IMR-90 (cell line): ENCODE results near the gene PLXND1. TPM values are rescaled to one million over a fixed set of nuclear protein-coding genes. Genes with fewer than 3 reads are reported as not detected.
A peak's percentile ranks its signal among the peaks of the same experiment; 100 is the strongest.

Experiments
- ATAC-seq: fragments of 200-7000 bp; cut with Tn5 transposase; 2 replicates; pipeline ENCODE4 v1.9.1; 2020; ENCODE audit warnings: low read depth, mild to moderate bottlenecking, moderate library complexity
- BruUV-seq: library from RNA; stranded (reverse); fragments of 400-500 nt; replicated peaks from 2 replicates; lab custom pipeline; 2021; lab: Mats Ljungman, UMichigan
- CTCF ChIA-PET: fragments of 300-600 bp; formaldehyde crosslinking; extraction: SDS; loops from one replicate; lab custom pipeline; 2021; ENCODE audit warnings: antibody characterized with exemption; lab: Yijun Ruan, JAX
- POLR2A ChIA-PET: fragments of 300-600 bp; sonication (Branson Sonifier 250); formaldehyde crosslinking; loops from one replicate; lab custom pipeline; 2022; ENCODE audit warnings: antibody characterized with exemption; ENCODE audit not compliant: unreplicated experiment; lab: Charles Lee
- DNase-seq: peaks from one replicate; pipeline ENCODE4 v3.0.0; 2013
- H2AFZ ChIP-seq: replicated peaks from 2 replicates; pipeline ENCODE3; 2013; ENCODE audit warnings: low read length, mild to moderate bottlenecking; ENCODE audit not compliant: poor library complexity
- H2AK5ac ChIP-seq: 2 replicates; pipeline ENCODE4 v1.6.1; 2013; ENCODE audit warnings: low read depth, low read length, inconsistent platforms
- H2AK9ac ChIP-seq: replicated peaks from 2 replicates; pipeline ENCODE3; 2013; ENCODE audit warnings: mild to moderate bottlenecking, low read depth, low read length, moderate library complexity; ENCODE audit not compliant: poor library complexity
- H2BK120ac ChIP-seq: 2 replicates; pipeline ENCODE4 v1.6.1; 2013; ENCODE audit warnings: low read depth, low read length, inconsistent platforms
- H2BK15ac ChIP-seq: 3 replicates; pipeline ENCODE4 v1.6.1; 2013; ENCODE audit warnings: low read depth, low read length, inconsistent platforms
- H2BK20ac ChIP-seq: 2 replicates; pipeline ENCODE4 v1.6.1; 2013; ENCODE audit warnings: low read depth, mild to moderate bottlenecking, inconsistent platforms, low read length, moderate library complexity
- H2BK5ac ChIP-seq: 2 replicates; pipeline ENCODE4 v1.6.1; 2013; ENCODE audit warnings: mild to moderate bottlenecking, low read depth, low read length, inconsistent platforms; ENCODE audit not compliant: poor library complexity, severe bottlenecking
- H3K14ac ChIP-seq: replicated peaks from 2 replicates; pipeline ENCODE4 v1.6.1; 2013; ENCODE audit warnings: low read depth, low read length, inconsistent platforms
- H3K18ac ChIP-seq: 2 replicates; pipeline ENCODE4 v1.6.1; 2013; ENCODE audit warnings: low read depth, low read length, control low read depth
- H3K23ac ChIP-seq: 2 replicates; pipeline ENCODE4 v1.6.1; 2013; ENCODE audit warnings: low read depth, low read length, inconsistent platforms
- H3K27ac ChIP-seq: 2 replicates; pipeline ENCODE4 v1.5.1; 2013; ENCODE audit warnings: mild to moderate bottlenecking, control low read depth, low read length; ENCODE audit not compliant: insufficient read depth
- H3K27me3 ChIP-seq: 2 replicates; pipeline ENCODE4 v1.6.1; 2013; ENCODE audit warnings: low read length; ENCODE audit not compliant: control insufficient read depth, insufficient read depth
- H3K36me3 ChIP-seq: 2 replicates; pipeline ENCODE4 v1.6.1; 2013; ENCODE audit warnings: low read length, mixed read lengths; ENCODE audit not compliant: control insufficient read depth, insufficient read depth
- H3K4ac ChIP-seq: 2 replicates; pipeline ENCODE4 v1.6.1; 2013; ENCODE audit warnings: low read depth, low read length, inconsistent platforms
- H3K4me1 ChIP-seq: 2 replicates; pipeline ENCODE4 v1.6.1; 2013; ENCODE audit warnings: low read length, mixed read lengths; ENCODE audit not compliant: control insufficient read depth, insufficient read depth
- H3K4me2 ChIP-seq: 2 replicates; pipeline ENCODE4 v1.6.1; 2013; ENCODE audit warnings: low read depth, mild to moderate bottlenecking, control low read depth, low read length, moderate library complexity
- H3K4me3 ChIP-seq: 2 replicates; pipeline ENCODE4 v1.5.1; 2013; ENCODE audit warnings: low read depth, mild to moderate bottlenecking, control low read depth, low read length, moderate library complexity; ENCODE audit not compliant: insufficient read depth
- H3K56ac ChIP-seq: 2 replicates; pipeline ENCODE4 v1.6.1; 2013; ENCODE audit warnings: low read length, inconsistent platforms; ENCODE audit not compliant: insufficient read depth; ENCODE audit errors: extremely low read depth
- H3K79me1 ChIP-seq, 2 experiments: 2 replicates each; pipeline ENCODE4 v1.6.1; 2013; ENCODE audit warnings: low read length in 2 of 2, inconsistent platforms in 1 of 2, low read depth in 1 of 2
- H3K9ac ChIP-seq: 2 replicates; pipeline ENCODE4 v1.6.1; 2013; ENCODE audit warnings: low read depth, low read length, control low read depth
- H3K9me1 ChIP-seq: 2 replicates; pipeline ENCODE4 v1.6.1; 2013; ENCODE audit warnings: low read length, inconsistent platforms; ENCODE audit not compliant: insufficient read depth
- H3K9me3 ChIP-seq: 2 replicates; pipeline ENCODE4 v1.6.1; 2013; ENCODE audit warnings: low read length; ENCODE audit not compliant: control insufficient read depth, insufficient read depth
- H4K20me1 ChIP-seq: 2 replicates; pipeline ENCODE4 v1.6.1; 2013; ENCODE audit warnings: low read length, inconsistent platforms; ENCODE audit not compliant: insufficient read depth
- H4K5ac ChIP-seq: 2 replicates; pipeline ENCODE4 v1.6.1; 2013; ENCODE audit warnings: mild to moderate bottlenecking, low read depth, low read length, control low read depth
- H4K8ac ChIP-seq, 2 experiments: 2 replicates each; pipeline ENCODE4 v1.6.1; 2013; ENCODE audit warnings: low read depth in 2 of 2, low read length in 2 of 2, control low read depth in 1 of 2, inconsistent platforms in 1 of 2
- H4K91ac ChIP-seq: 2 replicates; pipeline ENCODE4 v1.6.1; 2013; ENCODE audit warnings: low read depth, low read length, inconsistent platforms; ENCODE audit not compliant: insufficient read depth
- BHLHE40 ChIP-seq: fragments of 150-350 bp; IDR thresholded peaks from 2 replicates; pipeline ENCODE4 v1.6.1; 2016; ENCODE audit warnings: mild to moderate bottlenecking, low read depth, low read length
- CEBPB ChIP-seq: IDR thresholded peaks from 2 replicates; pipeline ENCODE4 v1.6.1; 2012; ENCODE audit warnings: low read depth, low read length, improper control_type of control experiment
- CHD1 ChIP-seq: IDR thresholded peaks from 2 replicates; pipeline ENCODE4 v1.6.1; 2012; ENCODE audit warnings: low read depth, low read length, improper control_type of control experiment
- FOS ChIP-seq: fragments of 150-350 bp; IDR thresholded peaks from 2 replicates; pipeline ENCODE4 v1.6.1; 2016; ENCODE audit warnings: low read depth, low read length
- MAZ ChIP-seq: IDR thresholded peaks from 2 replicates; pipeline ENCODE4 v1.6.1; 2012; ENCODE audit warnings: low read depth, mild to moderate bottlenecking, low read length, improper control_type of control experiment, moderate library complexity, borderline replicate concordance
- MXI1 ChIP-seq: IDR thresholded peaks from 2 replicates; pipeline ENCODE4 v1.6.1; 2012; ENCODE audit warnings: low read depth, mild to moderate bottlenecking, low read length, moderate library complexity, borderline replicate concordance
- NFE2L2 ChIP-seq: fragments of 150-350 bp; IDR thresholded peaks from 2 replicates; pipeline ENCODE4 v1.6.1; 2016; ENCODE audit warnings: low read depth, mild to moderate bottlenecking, low read length
- POLR2A ChIP-seq: IDR thresholded peaks from 2 replicates; pipeline ENCODE4 v1.6.1; 2012; ENCODE audit warnings: mild to moderate bottlenecking, low read depth, low read length
- RAD21 ChIP-seq: IDR thresholded peaks from 2 replicates; pipeline ENCODE4 v1.6.1; 2012; ENCODE audit warnings: low read length, improper control_type of control experiment
- RCOR1 ChIP-seq: IDR thresholded peaks from 2 replicates; pipeline ENCODE4 v1.6.1; 2012; ENCODE audit warnings: mild to moderate bottlenecking, low read length, improper control_type of control experiment; ENCODE audit not compliant: insufficient replicate concordance
- RFX5 ChIP-seq: IDR thresholded peaks from 2 replicates; pipeline ENCODE4 v1.8.0; 2012; ENCODE audit warnings: low read depth, mild to moderate bottlenecking, low read length, moderate library complexity
- SMC3 ChIP-seq: fragments of 150-350 bp; IDR thresholded peaks from 2 replicates; pipeline ENCODE4 v1.6.1; 2016; ENCODE audit warnings: low read depth, mild to moderate bottlenecking, antibody characterized with exemption, low read length, moderate library complexity
- WGBS, 2 experiments: methylation state at CpG; one replicate each; pipeline versions ENCODE4 v1.1.5 to v1.1.7; 2013; ENCODE audit warnings: missing lambda C conversion rate in 2 of 2; ENCODE audit not compliant: insufficient read length in 1 of 2; ENCODE audit errors: extremely low coverage in 2 of 2; 5-methylcytosine and 5-hydroxymethylcytosine counted together
- dilution Hi-C: fragments of 300-500 bp; cut with HindIII; formaldehyde crosslinking; loops from one replicate; pipeline ENCODE4 v1.14.3; 2018; ENCODE audit warnings: low sequenced_read_pairs; ENCODE audit not compliant: unreplicated experiment
- in situ Hi-C: fragments of 300-500 bp; cut with MboI; formaldehyde crosslinking; loops from 3 replicates; pipeline ENCODE4 v1.14.3; 2019; ENCODE audit warnings: low sequenced_read_pairs, inconsistent platforms, mixed read lengths
- intact Hi-C: fragments of 100-400 bp; cut with micrococcal nuclease; formaldehyde crosslinking; loops from 2 replicates; pipeline ENCODE4 v1.10.0; 2022
- polyA plus RNA-seq, 3 experiments: library from polyadenylated mRNA; depleted of rRNA; stranded (reverse); fragments of >200 nt; gene quantifications; 2 replicates each; pipeline ENCODE4 v1.2.3, GENCODE V29; 2012; ENCODE audit warnings: low replicate concordance in 1 of 3
- total RNA-seq: library from RNA; depleted of rRNA; stranded (reverse); fragments of >200 nt; gene quantifications from 2 replicates; pipeline ENCODE4 v1.2.3, GENCODE V29; 2012
- TF ChIP-seq, protein P1 (sequence below): conservative IDR thresholded peaks from 2 replicates; pipeline ENCODE4 v1.5.1; 2012; ENCODE audit warnings: mild to moderate bottlenecking, low read depth, low read length, improper control_type of control experiment
- TF ChIP-seq, protein P2 (sequence below): fragments of 150-350 bp; IDR thresholded peaks from 2 replicates; pipeline ENCODE4 v1.6.1; 2017; ENCODE audit warnings: mild to moderate bottlenecking, antibody characterized with exemption, low read length, low read depth
- TF ChIP-seq, protein P3 (sequence below): fragments of 150-350 bp; IDR thresholded peaks from 2 replicates; pipeline ENCODE4 v1.6.1; 2016; ENCODE audit warnings: low read depth, mild to moderate bottlenecking, low read length, moderate library complexity, borderline replicate concordance

The PLXND1 gene
- total and polyA plus RNA-seq, 2 of the 4 experiments (the other 2 are of a cell fraction) = 19.2 to 67.1 TPM

DNA sequence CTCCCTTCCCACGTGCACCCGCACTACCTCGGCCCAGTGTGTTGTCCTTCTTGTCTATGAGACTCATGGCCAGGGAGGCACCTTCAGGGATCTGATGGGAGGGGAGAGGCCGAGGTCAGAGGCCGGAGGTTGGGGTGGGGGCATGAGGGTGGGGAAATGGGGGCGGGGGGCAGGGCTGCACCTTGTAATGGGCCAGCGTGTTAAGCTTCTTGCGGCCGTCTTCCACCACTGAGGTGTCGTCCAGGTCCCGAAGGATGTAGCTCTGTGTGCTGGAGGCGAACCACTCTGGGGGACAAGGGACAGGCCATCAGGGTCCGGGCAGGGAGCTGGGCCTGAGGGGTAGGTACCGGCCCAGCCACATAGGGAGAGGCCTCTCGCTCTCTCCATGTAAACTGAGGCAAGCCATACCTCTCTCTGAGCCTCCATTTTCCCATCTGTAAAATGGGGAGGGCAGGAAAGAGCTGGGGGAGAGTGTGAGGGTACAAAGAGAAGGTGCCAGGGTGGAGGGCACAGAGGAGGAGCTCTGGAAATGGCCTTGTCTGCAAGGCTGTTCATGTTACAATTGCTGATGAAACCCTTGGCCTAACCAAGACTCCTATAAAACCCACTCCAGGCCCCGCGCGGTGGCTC lies 44.7 kb downstream of the PLXND1 start:
- peak overlapping the region; percentile 91 for H2AFZ ChIP-seq
- dilution Hi-C loops = no loop called here
- H3K14ac ChIP-seq = peak overlapping the region; percentile 86; the same call in 1 of the 2 replicates
- peak overlapping the region; percentile 88 for H2BK120ac ChIP-seq
- H2AK9ac ChIP-seq = peak overlapping the region; percentile 96
- peaks cover 45% of the 10 kb centered on the region for H3K36me3 ChIP-seq
- H3K4ac ChIP-seq = peak overlapping the region; percentile 100
- H3K79me1 ChIP-seq = peaks cover 13 to 41% of the 10 kb centered on the region in 2 experiments; a peak in 3 of 4 replicates
- ATAC-seq = no peak
- H3K27ac ChIP-seq = peak overlapping the region; percentile 98
- peak overlapping the region; percentile 64; the same call in 1 of the 2 replicates for H2BK20ac ChIP-seq
- H2BK5ac ChIP-seq = peak overlapping the region; percentile 96
- WGBS, 2 experiments = 94% methylated on average over 7 of the region's 18 CpGs; no CpG with 5 or more reads in 1 of the 2 experiments
- H3K4me1 ChIP-seq = peaks cover 37% of the 10 kb centered on the region
- peak overlapping the region; percentile 79 to 98 for H4K8ac ChIP-seq
- H3K23ac ChIP-seq = peak overlapping the region; percentile 94
- H2BK15ac ChIP-seq = peak overlapping the region; percentile 92; the same call in 2 of the 3 replicates
- no peak overlapping the region for H3K56ac ChIP-seq
- intact Hi-C loops = loop anchor here (1.0 to 5.0 kb wide), 3 partner anchors 35 to 119 kb away; partner anchors contain the start of gene IFT122
- H2AK5ac ChIP-seq = peak overlapping the region; percentile 95
- no TSS peak for BruUV-seq
- peak overlapping the region; percentile 55 for H3K9ac ChIP-seq
- H3K4me3 ChIP-seq = no peak overlapping the region
- DNase-seq = no peak
- ChIA-PET CTCF (interaction anchor here (0.6 to 1.8 kb wide), 2 partner anchors 71 to 221 kb away, joined by 3 to 4 read pairs; no protein-coding TSS in a partner anchor), POLR2A (no interaction called here)
- in situ Hi-C loops = no loop called here
- no peaks in the 10 kb centered on the region for H3K9me3 ChIP-seq
- H3K4me2 ChIP-seq = peak overlapping the region; percentile 39; the same call in 1 of the 2 replicates
- H3K18ac ChIP-seq = peak overlapping the region; percentile 95
- H4K20me1 ChIP-seq = no peaks in the 10 kb centered on the region
- H4K91ac ChIP-seq = peak overlapping the region; percentile 97
- H3K9me1 ChIP-seq = peaks cover 25% of the 10 kb centered on the region
- H4K5ac ChIP-seq = peak overlapping the region; percentile 98
- no peaks in the 10 kb centered on the region for H3K27me3 ChIP-seq
- TF ChIP-seq RAD21 (no peak), BHLHE40 (no peak), CEBPB (no peak), MAZ (no peak), MXI1 (no peak), CHD1 (no peak), RCOR1 (no peak), NFE2L2 (no peak), FOS (no peak), SMC3 (no peak), POLR2A (no peak), RFX5 (no peak)
- TF ChIP-seq, protein P1, sequence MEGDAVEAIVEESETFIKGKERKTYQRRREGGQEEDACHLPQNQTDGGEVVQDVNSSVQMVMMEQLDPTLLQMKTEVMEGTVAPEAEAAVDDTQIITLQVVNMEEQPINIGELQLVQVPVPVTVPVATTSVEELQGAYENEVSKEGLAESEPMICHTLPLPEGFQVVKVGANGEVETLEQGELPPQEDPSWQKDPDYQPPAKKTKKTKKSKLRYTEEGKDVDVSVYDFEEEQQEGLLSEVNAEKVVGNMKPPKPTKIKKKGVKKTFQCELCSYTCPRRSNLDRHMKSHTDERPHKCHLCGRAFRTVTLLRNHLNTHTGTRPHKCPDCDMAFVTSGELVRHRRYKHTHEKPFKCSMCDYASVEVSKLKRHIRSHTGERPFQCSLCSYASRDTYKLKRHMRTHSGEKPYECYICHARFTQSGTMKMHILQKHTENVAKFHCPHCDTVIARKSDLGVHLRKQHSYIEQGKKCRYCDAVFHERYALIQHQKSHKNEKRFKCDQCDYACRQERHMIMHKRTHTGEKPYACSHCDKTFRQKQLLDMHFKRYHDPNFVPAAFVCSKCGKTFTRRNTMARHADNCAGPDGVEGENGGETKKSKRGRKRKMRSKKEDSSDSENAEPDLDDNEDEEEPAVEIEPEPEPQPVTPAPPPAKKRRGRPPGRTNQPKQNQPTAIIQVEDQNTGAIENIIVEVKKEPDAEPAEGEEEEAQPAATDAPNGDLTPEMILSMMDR = no peak
- TF ChIP-seq, protein P2, sequence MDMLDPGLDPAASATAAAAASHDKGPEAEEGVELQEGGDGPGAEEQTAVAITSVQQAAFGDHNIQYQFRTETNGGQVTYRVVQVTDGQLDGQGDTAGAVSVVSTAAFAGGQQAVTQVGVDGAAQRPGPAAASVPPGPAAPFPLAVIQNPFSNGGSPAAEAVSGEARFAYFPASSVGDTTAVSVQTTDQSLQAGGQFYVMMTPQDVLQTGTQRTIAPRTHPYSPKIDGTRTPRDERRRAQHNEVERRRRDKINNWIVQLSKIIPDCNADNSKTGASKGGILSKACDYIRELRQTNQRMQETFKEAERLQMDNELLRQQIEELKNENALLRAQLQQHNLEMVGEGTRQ = no peak
- TF ChIP-seq, protein P3, sequence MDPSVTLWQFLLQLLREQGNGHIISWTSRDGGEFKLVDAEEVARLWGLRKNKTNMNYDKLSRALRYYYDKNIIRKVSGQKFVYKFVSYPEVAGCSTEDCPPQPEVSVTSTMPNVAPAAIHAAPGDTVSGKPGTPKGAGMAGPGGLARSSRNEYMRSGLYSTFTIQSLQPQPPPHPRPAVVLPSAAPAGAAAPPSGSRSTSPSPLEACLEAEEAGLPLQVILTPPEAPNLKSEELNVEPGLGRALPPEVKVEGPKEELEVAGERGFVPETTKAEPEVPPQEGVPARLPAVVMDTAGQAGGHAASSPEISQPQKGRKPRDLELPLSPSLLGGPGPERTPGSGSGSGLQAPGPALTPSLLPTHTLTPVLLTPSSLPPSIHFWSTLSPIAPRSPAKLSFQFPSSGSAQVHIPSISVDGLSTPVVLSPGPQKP = no peak
